Renal cortical epithelial cell (primary cell): ENCODE results near the gene PDC. TPM values are rescaled to one million over a fixed set of nuclear protein-coding genes. Genes with fewer than 3 reads are reported as not detected.
"Not testable (repeated sequence)": the region's sequence is repeated elsewhere in the genome, so short reads cannot be mapped to it uniquely, and the experiment has no call there.

ENCODE experiments used
- DNase-seq: peaks from one replicate; pipeline ENCODE4 v3.0.0-alpha.2; 2011; ENCODE audit warnings: low read depth
- total RNA-seq: library from RNA; depleted of rRNA; stranded (reverse); fragments of >200 nt; gene quantifications from 2 replicates; pipeline ENCODE4 v1.2.3, GENCODE V29; 2014

The PDC gene
- total RNA-seq, 1 donor from 2014 or later = not detected

- DNase-seq = no peak
Measured at GRCh38 chr1:186403632-186404031, 57.3 kb downstream of the PDC start.

- DNase-seq = not testable (repeated sequence)
Measured at GRCh38 chr1:186401446-186401845, 59.5 kb downstream of the PDC start.

Other genes with a start within 250 kb of the PDC start
- not detected in 2 replicates for gene PRG4, start 164.8 kb downstream of the PDC start, total RNA-seq
- 50.7 and 106 TPM in 2 replicates for gene TPR, start 85.9 kb downstream of the PDC start, total RNA-seq
- 27.1 and 37.3 TPM in 2 replicates for gene ODR4, start 85.3 kb downstream of the PDC start, total RNA-seq
- 0.30 and 2.6 TPM in 2 replicates for gene PTGS2, start 219.3 kb upstream of the PDC start, total RNA-seq